ENCODE measurements around the gene TOLLIP.
"Not testable (repeated sequence)": the region's sequence is repeated elsewhere in the genome, so short reads cannot be mapped to it uniquely, and the experiment has no call there.

Gene TOLLIP

GRCh38 chr11:1246301-1246700, 63.1 kb downstream of the TOLLIP start:
- DNase-seq (ENCODE audit: low read depth in 2 of 2): not testable (repeated sequence)

GRCh38 chr11:1245717-1246116, 63.7 kb downstream of the TOLLIP start:
- DNase-seq (ENCODE audit: low read depth in 2 of 2): not testable (repeated sequence)

- DNase-seq (ENCODE audit: low read depth in 2 of 2): not testable (repeated sequence)
These were observed 64.9 kb downstream of the TOLLIP start for GRCh38 chr11:1244557-1244956.

GRCh38 chr11:1243521-1243920, 65.9 kb downstream of the TOLLIP start:
- not testable (repeated sequence) for DNase-seq (ENCODE audit: low read depth in 2 of 2)

GRCh38 chr11:1242751-1243150, 66.7 kb downstream of the TOLLIP start:
- not testable (repeated sequence) for DNase-seq (ENCODE audit: low read depth in 2 of 2)

- no peak for DNase-seq (ENCODE audit: low read depth in 2 of 2)
These were observed 67.1 kb downstream of the TOLLIP start for GRCh38 chr11:1242289-1242688.

- no peak for DNase-seq (ENCODE audit: low read depth in 2 of 2)
These were observed 67.7 kb downstream of the TOLLIP start for GRCh38 chr11:1241706-1242105.

GRCh38 chr11:1240771-1241170, 68.7 kb downstream of the TOLLIP start:
- no peak for DNase-seq (ENCODE audit: low read depth in 2 of 2)

- DNase-seq (ENCODE audit: low read depth in 2 of 2): no peak
These were observed 69.7 kb downstream of the TOLLIP start for GRCh38 chr11:1239596-1240205.

GRCh38 chr11:1238767-1239595, 70.5 kb downstream of the TOLLIP start:
- no peak for DNase-seq (ENCODE audit: low read depth in 2 of 2)

- DNase-seq (ENCODE audit: low read depth in 2 of 2): no peak
These were observed 71.6 kb downstream of the TOLLIP start for GRCh38 chr11:1237851-1238250.

- no peak for DNase-seq (ENCODE audit: low read depth in 2 of 2)
These were observed 72.3 kb downstream of the TOLLIP start for GRCh38 chr11:1237128-1237580.

GRCh38 chr11:1236316-1237127, 72.9 kb downstream of the TOLLIP start:
- DNase-seq (ENCODE audit: low read depth in 2 of 2): no peak

GRCh38 chr11:1235901-1236315, 73.5 kb downstream of the TOLLIP start:
- no peak for DNase-seq (ENCODE audit: low read depth in 2 of 2)

- no peak for DNase-seq (ENCODE audit: low read depth in 2 of 2)
These were observed 74.0 kb downstream of the TOLLIP start for GRCh38 chr11:1235306-1235900.

- no peak for DNase-seq (ENCODE audit: low read depth in 2 of 2)
These were observed 74.6 kb downstream of the TOLLIP start for GRCh38 chr11:1234771-1235305.

GRCh38 chr11:1234054-1234720, 75.2 kb downstream of the TOLLIP start:
- no peak for DNase-seq (ENCODE audit: low read depth in 2 of 2)

- DNase-seq (ENCODE audit: low read depth in 2 of 2): no peak
These were observed 75.9 kb downstream of the TOLLIP start for GRCh38 chr11:1233351-1234053.

GRCh38 chr11:1232883-1233321, 76.5 kb downstream of the TOLLIP start:
- no peak for DNase-seq (ENCODE audit: low read depth in 2 of 2)

Measured in fibroblast of skin of left biceps (primary cell).